HG03439 (cell line): ENCODE data around the gene COL27A1.

Experiments
- ATAC-seq: cut with Tn5 transposase; IDR thresholded peaks from one replicate; pipeline ENCODE4 v1.9.1; 2021; ENCODE audit warnings: mild to moderate bottlenecking, moderate library complexity; ENCODE audit not compliant: unreplicated experiment

COL27A1 gene

DNA sequence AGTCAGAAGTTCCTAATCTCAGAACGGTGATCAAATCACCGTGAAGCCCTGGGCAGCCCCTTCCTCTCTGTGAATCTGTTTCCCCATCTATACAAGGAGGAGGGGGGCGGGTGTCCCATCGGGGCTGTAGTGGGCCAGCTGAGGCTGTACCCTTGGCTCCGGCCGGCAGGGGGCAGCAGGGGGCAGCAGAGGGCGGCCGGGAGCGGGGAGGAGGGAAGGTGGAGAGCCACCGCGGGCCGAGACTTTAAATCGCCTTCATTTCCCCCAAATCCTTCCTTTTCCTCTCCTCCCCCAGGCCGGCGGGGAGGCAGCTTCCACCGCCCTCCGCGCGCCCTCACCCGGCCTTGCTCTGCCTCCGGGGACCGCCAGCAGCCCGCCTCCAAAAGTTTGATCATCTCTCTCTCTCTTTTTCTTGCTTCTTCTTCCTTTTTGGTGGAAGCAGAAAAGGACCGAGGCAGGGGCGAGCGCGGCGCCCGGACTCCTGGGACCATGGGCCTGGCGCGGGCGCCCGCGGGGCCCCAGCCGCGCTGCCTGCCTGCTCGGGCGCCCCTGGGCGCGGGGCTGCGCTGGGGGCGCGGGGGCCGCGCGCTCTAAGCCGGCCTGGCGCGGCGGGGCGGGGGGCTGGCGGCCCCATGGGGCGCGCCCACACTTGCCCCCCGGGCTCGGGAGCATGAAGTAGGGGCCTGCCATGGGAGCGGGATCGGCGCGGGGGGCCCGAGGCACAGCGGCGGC, at the start of gene COL27A1:
Gene COL27A1, plus strand, starts transcription at position 275 of the 732 bp plus-strand sequence. Its CDS starts 414 bp downstream, at position 689.
- peak; percentile 78 for ATAC-seq

- no peak for ATAC-seq
Observed at GRCh38 chr9:114107286-114108001, 47.9 kb upstream of the COL27A1 start.

- no peak for ATAC-seq
Observed at GRCh38 chr9:114108016-114108833, 47.1 kb upstream of the COL27A1 start.

DNA sequence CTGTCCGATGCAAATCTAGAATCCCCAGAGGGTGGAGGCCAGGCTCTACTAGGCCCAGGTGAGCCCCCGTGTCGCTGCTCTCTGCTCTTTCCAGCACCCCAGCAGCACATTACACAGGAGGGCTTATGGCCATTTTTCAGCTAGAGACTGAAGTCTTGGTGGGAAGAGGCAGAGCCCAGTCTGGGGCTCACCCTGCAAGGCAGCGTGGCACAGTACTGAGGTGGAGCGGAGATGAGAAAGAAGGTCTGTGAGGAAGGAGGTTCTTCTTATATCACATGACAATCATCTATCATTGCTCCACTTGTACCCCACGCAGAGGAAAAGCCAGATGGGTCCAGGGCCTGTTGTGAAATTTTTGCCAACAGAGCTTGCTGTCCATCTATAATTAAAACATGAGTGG, 46.2 kb upstream of the COL27A1 start:
- no peak for ATAC-seq

- ATAC-seq = no peak
Observed at GRCh38 chr9:114110180-114110579, 45.2 kb upstream of the COL27A1 start.

- ATAC-seq = no peak
Observed at GRCh38 chr9:114112325-114112724, 43.0 kb upstream of the COL27A1 start.

DNA sequence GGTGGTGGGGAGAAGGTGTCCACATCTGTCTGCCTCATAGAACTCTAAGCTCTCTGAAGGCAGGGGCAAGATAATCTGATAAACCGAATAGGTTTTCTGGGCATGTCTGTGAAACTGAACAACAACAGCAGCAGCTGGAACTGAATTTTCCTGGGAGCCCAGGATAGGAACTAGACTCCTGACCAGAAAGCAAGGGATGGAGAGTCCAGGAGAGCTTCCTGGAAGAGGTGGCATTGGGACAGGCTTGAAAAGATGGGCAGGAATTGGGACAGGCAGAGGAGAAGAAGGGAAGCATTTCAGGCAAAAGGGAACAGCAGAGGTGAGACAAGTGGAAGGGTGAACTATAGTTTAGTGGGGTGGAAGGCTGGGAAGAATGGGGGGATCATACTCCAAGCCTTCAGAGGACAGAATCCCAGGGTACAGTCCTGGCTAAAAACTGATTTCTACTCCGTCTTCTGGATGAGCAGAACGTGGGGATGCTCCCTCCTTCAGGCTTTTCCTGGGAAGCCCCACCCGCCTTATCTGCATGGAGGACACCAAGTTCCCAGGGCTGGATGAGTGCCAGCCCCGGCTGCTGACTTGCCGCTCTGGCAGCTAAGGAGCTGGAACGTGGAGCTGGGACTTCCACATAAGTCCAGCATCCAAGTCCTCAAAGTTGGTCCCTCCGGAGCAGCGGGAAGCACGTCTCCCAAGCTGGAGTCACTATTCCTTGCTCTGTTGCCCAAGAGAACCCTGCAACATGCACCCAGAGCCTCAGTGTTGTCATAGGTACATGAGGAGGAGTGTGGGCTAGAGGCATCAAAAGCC, 42.4 kb upstream of the COL27A1 start:
- ATAC-seq = no peak

DNA sequence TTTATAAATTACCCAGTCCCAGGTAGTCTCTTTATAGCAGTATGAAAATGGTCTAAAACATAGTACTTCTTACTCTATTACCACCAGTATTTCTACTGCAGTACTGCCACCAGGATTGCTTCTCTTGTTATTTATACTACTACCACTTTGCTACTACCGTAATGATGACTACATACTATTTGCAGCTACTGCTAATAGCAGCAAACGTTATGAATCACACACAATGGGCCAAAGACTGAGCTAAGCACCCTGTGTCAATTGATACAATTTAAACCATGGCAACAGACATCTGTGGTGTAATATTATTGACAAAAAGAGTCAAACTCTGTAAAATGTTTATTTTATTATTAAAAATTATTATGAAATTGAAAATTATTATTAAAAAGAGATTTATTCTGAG, 41.0 kb upstream of the COL27A1 start:
- ATAC-seq = no peak

DNA sequence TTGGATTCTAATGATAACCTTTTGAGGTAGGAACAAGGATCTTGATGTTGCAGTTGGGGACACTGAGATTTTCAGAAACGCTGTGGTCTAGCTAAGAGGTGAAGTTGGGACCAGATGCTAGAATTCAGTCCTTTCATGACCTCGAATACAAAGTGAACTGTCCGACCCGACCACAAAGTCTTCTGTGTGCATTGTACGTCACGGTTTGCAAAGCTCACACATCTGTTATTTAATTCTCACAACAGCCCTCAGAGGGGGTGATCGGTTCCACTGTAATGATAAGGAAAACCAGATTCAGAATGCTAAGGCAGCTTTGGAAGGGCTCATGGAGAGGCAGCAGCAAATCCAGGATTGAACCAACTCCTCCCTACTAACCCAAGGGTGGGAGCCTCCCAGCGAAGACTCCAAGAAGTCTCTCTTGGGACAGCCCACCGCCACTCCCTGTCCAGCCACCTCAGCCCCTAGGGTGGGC, 39.6 kb upstream of the COL27A1 start:
- no peak for ATAC-seq

GRCh38 chr9:114116126-114116747, 39.1 kb upstream of the COL27A1 start:
- no peak for ATAC-seq

DNA sequence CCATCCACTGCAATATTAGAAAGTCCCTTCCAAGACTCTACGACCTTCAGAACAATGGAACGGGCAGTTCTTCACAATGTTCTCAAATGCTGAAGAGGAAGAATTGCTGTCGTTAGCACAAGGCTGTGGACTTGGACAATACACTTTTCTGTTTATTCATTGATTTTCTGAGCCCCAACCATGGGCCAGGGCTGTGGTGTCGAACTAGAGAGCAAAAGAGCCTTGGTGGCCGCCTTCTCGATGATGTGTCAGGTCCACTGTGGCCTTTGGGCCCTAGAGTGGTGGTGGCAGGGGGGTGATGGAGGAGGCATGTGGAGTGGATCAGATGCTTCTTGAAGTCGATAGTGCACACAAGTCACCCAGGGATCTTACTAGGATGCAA, 37.7 kb upstream of the COL27A1 start:
- no peak for ATAC-seq

GRCh38 chr9:114117996-114118830, 37.1 kb upstream of the COL27A1 start:
- no peak for ATAC-seq

DNA sequence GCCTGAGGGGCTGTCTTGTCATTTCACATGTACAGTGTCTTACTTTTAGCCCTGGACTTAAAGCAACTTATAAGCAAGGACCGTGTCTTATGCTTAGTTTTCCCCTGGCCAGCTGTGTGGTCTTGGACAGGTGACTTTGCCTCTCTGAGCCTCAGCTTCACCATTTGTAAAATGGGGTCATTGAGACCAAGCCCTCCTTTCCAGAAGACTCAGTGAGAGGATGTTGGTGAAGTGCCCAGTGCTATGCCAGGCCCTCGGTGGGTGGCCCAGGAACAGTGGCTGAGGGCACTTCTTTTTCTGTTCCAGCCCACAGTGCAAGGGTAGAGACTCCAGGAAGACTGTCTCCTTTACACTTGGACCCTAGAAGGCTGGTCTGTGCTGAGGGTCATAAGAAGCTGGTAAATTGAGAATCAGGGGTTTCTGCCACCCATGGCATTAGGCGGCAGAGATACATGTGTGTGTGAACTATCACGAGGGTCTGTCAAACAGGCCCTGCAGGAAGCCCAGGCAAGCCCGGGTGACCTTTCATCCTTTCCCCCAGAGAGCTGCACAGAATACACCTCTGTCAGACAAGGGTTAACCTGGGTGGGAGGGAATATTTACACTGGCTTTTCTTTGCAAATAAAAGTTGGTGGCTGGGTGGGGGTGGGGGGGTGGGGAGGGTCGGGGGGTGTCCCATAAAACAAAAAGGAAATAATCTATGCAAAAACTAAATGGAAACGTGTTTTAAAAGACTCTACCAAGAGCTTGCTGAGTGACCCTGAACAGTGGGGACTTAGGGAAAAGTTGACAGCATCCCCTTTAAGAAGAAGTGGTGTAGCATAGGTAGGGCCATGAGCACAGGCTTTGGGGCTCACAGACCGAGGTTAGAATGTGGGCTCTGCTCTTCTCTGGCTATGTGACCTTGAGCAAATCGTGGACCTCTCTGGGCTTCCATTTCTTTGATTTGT, 35.8 kb upstream of the COL27A1 start:
- ATAC-seq = no peak

DNA sequence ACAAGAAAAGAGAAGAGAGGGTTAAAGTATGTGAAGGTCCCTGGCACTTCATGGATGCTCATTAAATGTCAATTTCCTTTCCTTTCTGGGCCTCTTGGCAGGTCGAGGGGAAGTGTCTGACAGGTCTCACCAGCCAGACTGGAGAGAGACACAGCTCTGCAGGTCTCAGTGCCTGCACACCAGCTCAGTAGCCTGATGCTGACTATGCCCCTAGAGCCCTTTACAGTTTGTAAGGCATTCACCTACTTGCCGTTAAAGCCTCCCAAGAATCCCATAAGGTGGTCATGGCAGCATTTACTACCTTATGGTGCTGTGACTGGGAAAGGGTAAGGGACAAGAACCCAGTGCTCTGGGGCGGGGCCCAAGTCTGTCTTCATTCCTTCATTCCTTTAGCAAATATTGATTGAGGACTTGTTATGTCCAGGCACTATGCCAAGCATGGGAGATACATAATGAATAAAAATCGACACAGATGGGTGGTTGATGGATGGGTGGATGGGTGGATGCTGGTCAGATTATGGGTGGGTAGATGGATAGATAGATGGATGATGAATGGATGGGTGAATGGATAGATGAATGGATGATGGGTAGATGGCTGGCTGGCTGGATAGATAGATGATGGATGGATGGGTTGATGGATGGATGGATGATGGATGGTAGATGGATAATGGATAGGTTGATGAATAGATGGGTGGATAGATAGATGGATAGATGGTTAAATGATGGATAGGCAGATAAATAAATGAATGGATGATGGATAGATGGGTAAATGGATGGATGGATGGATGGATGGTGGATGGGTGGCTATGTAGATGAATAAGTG, 34.9 kb upstream of the COL27A1 start:
- no peak for ATAC-seq

GRCh38 chr9:114121227-114122135, 33.9 kb upstream of the COL27A1 start:
- no peak for ATAC-seq
